HUES6 (cell line): ENCODE results near the gene GRK2.

ENCODE experiments used
- H3K27ac ChIP-seq: 2 replicates; pipeline ENCODE4 v1.7.0; 2013; ENCODE audit warnings: low read depth, mild to moderate bottlenecking, low read length, inconsistent platforms
- H3K27me3 ChIP-seq: 2 replicates; pipeline ENCODE4 v1.6.1; 2013; ENCODE audit warnings: low read length; ENCODE audit not compliant: control insufficient read depth, insufficient read depth
- H3K36me3 ChIP-seq: 2 replicates; pipeline ENCODE4 v1.6.1; 2013; ENCODE audit warnings: low read length; ENCODE audit not compliant: control insufficient read depth, insufficient read depth
- H3K4me1 ChIP-seq: 2 replicates; pipeline ENCODE4 v1.6.1; 2013; ENCODE audit warnings: low read length; ENCODE audit not compliant: control insufficient read depth, insufficient read depth
- H3K4me3 ChIP-seq: 2 replicates; pipeline ENCODE4 v1.5.1; 2013; ENCODE audit warnings: low read depth, low read length
- H3K9ac ChIP-seq: one replicate; pipeline ENCODE4 v1.6.1; 2013; ENCODE audit warnings: mild to moderate bottlenecking, low read length
- H3K9me3 ChIP-seq: 2 replicates; pipeline ENCODE4 v1.6.1; 2013; ENCODE audit warnings: low read depth, low read length; ENCODE audit not compliant: control insufficient read depth, insufficient read depth

Gene GRK2

GRCh38 chr11:67303835-67304411 is 37.6 kb downstream of the GRK2 start:
- H3K4me3 ChIP-seq = peak overlapping the region; percentile 88
- H3K27ac ChIP-seq = peak overlapping the region; percentile 81; the same call in 1 of the 2 replicates
- H3K4me1 ChIP-seq = peaks cover 21% of the 10 kb centered on the region
- H3K36me3 ChIP-seq = peaks cover 44% of the 10 kb centered on the region
- peak overlapping the region; percentile 78 for H3K9ac ChIP-seq
- H3K9me3 ChIP-seq = no peaks in the 10 kb centered on the region
- H3K27me3 ChIP-seq = no peaks in the 10 kb centered on the region

- Histone ChIP-seq H3K4me1 (peaks cover 21% of the 10 kb centered on the region), H3K27me3 (no peaks in the 10 kb centered on the region), H3K36me3 (peaks cover 44% of the 10 kb centered on the region), H3K9ac (peak overlapping the region; percentile 78), H3K27ac (no peak overlapping the region), H3K4me3 (peak overlapping the region; percentile 88), H3K9me3 (no peaks in the 10 kb centered on the region)
Observed at GRCh38 chr11:67304511-67305113, 38.3 kb downstream of the GRK2 start.

DNA sequence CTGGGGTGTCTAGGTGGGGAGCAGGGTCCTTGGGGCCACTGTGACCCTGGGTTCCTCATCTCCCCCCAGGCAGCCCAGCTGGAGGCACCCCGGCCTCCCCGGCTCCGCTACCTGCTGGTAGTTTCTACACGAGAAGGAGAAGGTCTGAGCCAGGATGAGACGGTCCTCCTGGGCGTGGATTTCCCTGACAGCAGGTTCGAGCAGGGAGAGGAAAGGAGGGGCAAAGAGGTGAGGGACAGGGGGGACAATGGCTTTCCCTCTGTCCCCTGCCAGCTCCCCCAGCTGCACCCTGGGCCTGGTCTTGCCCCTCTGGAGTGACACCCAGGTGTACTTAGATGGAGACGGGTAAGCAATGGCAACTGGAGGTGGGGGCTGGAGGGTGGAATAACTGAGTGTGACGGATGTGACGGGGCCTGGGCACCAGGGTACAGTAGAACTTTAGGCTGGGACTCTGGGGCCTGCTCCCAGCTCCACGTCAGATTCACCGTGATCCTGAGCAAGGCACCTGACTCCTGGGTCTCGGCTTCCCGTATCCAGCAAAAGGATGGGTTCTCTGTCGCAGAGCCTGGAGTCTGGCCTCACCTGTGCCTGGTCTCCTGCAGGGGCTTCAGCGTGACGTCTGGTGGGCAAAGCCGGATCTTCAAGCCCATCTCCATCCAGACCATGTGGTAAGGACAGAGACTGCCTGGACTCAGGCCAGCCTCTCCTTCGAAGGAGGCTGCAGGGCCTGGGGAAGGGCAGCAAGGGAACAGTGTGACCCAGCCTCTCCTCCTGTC is 40.7 kb downstream of the GRK2 start:
- Histone ChIP-seq H3K27ac (no peak overlapping the region), H3K9ac (no peak overlapping the region), H3K4me3 (no peak overlapping the region), H3K36me3 (peaks cover 40% of the 10 kb centered on the region), H3K4me1 (peaks cover 15% of the 10 kb centered on the region), H3K9me3 (no peaks in the 10 kb centered on the region), H3K27me3 (no peaks in the 10 kb centered on the region)

DNA sequence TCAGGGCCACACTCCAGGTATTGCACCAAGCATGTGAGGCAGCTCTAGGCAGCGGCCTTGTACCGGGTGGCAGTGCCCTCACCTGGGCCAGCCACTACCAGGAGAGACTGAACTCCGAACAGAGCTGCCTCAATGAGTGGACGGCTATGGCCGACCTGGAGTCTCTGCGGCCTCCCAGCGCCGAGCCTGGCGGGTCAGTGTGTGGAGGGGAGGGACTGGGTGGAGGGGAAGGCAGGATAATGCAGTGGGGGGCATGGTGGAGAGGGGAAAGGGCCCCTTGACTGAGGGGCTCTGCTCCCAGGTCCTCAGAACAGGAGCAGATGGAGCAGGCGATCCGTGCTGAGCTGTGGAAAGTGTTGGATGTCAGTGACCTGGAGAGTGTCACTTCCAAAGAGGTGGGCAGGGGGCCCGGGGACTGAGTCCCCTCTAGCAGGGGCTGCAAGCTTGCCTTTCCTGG is 41.3 kb downstream of the GRK2 start:
- H3K4me1 ChIP-seq = peaks cover 10% of the 10 kb centered on the region
- H3K27me3 ChIP-seq = no peaks in the 10 kb centered on the region
- H3K36me3 ChIP-seq = peaks cover 40% of the 10 kb centered on the region
- H3K9ac ChIP-seq = no peak overlapping the region
- H3K27ac ChIP-seq = no peak overlapping the region
- H3K4me3 ChIP-seq = no peak overlapping the region
- H3K9me3 ChIP-seq = no peaks in the 10 kb centered on the region

- no peaks in the 10 kb centered on the region for H3K27me3 ChIP-seq
- H3K9ac ChIP-seq = no peak overlapping the region
- peaks cover 40% of the 10 kb centered on the region for H3K36me3 ChIP-seq
- peaks cover 9% of the 10 kb centered on the region for H3K4me1 ChIP-seq
- H3K9me3 ChIP-seq = no peaks in the 10 kb centered on the region
- H3K4me3 ChIP-seq = no peak overlapping the region
- H3K27ac ChIP-seq = no peak overlapping the region
Observed at GRCh38 chr11:67308031-67308866, 42.0 kb downstream of the GRK2 start.

GRCh38 chr11:67309166-67309565 is 42.9 kb downstream of the GRK2 start:
- Histone ChIP-seq H3K27ac (no peak overlapping the region), H3K9ac (no peak overlapping the region), H3K27me3 (no peaks in the 10 kb centered on the region), H3K4me1 (peaks cover 8% of the 10 kb centered on the region), H3K9me3 (no peaks in the 10 kb centered on the region), H3K4me3 (no peak overlapping the region), H3K36me3 (peaks cover 40% of the 10 kb centered on the region)

- peaks cover 3% of the 10 kb centered on the region for H3K4me1 ChIP-seq
- H3K36me3 ChIP-seq = peaks cover 40% of the 10 kb centered on the region
- no peaks in the 10 kb centered on the region for H3K27me3 ChIP-seq
- H3K4me3 ChIP-seq = no peak overlapping the region
- H3K27ac ChIP-seq = no peak overlapping the region
- no peaks in the 10 kb centered on the region for H3K9me3 ChIP-seq
- no peak overlapping the region for H3K9ac ChIP-seq
Observed at GRCh38 chr11:67309661-67310061, 43.4 kb downstream of the GRK2 start.

GRCh38 chr11:67310246-67311050 is 44.2 kb downstream of the GRK2 start:
- Histone ChIP-seq H3K36me3 (peaks cover 40% of the 10 kb centered on the region), H3K4me3 (no peak overlapping the region), H3K27me3 (no peaks in the 10 kb centered on the region), H3K4me1 (no peaks in the 10 kb centered on the region), H3K9ac (no peak overlapping the region), H3K27ac (no peak overlapping the region), H3K9me3 (no peaks in the 10 kb centered on the region)

DNA sequence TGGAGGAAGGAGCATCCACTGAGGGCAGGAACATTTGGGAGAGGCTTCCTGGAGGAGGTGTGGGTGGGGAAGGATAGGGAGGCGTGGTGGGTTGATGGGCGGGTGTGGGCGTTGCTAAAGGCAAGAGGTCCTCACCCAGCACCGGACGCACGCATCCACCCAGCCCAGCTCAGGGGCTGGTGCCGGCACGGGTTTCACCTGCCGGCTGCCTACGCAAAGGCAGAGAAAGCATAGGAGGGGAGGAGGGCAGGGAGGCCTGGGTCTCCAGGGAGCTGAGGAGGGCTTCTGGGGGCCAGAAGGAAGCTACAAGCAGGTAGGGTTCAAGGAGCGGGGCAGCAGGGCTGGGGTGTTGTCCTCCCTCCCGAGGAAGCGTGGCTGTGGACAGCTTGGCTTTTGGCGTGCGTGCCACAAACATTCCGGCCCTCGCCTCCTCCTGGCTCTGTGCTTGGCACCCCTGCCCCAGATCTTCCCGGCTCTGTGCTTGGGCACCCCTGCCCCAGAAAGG is 44.8 kb downstream of the GRK2 start:
- Histone ChIP-seq H3K4me1 (no peaks in the 10 kb centered on the region), H3K27ac (no peak overlapping the region), H3K36me3 (peaks cover 40% of the 10 kb centered on the region), H3K9ac (no peak overlapping the region), H3K4me3 (no peak overlapping the region), H3K27me3 (no peaks in the 10 kb centered on the region), H3K9me3 (no peaks in the 10 kb centered on the region)

GRCh38 chr11:67311556-67312082 is 45.3 kb downstream of the GRK2 start:
- Histone ChIP-seq H3K27me3 (no peaks in the 10 kb centered on the region), H3K4me1 (no peaks in the 10 kb centered on the region), H3K9ac (no peak overlapping the region), H3K4me3 (no peak overlapping the region), H3K36me3 (peaks cover 40% of the 10 kb centered on the region), H3K9me3 (no peaks in the 10 kb centered on the region), H3K27ac (no peak overlapping the region)
